HepG2 (cell line): ENCODE results near the gene SMIM11. TPM values are rescaled to one million over a fixed set of nuclear protein-coding genes. Genes with fewer than 3 reads are reported as not detected.

Source experiments
- CCAR2 ChIP-seq: fragments of 200-400 bp; formaldehyde crosslinking; optimal IDR thresholded peaks from 2 replicates; pipeline ENCODE3; 2018; ENCODE audit warnings: low read depth, mild to moderate bottlenecking, low read length, moderate library complexity
- DR1 ChIP-seq: sonication (generic); formaldehyde crosslinking; IDR thresholded peaks from 2 replicates; pipeline ENCODE4 v1.8.0; 2021; ENCODE audit warnings: mild to moderate bottlenecking, missing genetic modification reagents, inconsistent platforms
- FOXM1 ChIP-seq: sonication (generic); formaldehyde crosslinking; IDR thresholded peaks from 2 replicates; pipeline ENCODE4 v1.5.0; 2020; ENCODE audit warnings: missing genetic modification reagents
- GATAD2A ChIP-seq: IDR thresholded peaks from 2 replicates; pipeline ENCODE4 v1.6.1; 2016
- GFI1 ChIP-seq: sonication (generic); formaldehyde crosslinking; IDR thresholded peaks from 2 replicates; pipeline ENCODE4 v1.5.0; 2020; ENCODE audit warnings: missing genetic modification reagents, mild to moderate bottlenecking, borderline replicate concordance
- GTF2F1 ChIP-seq: fragments of 150-350 bp; IDR thresholded peaks from 2 replicates; pipeline ENCODE4 v1.6.1; 2014; ENCODE audit warnings: low read length
- HMG20B ChIP-seq: conservative IDR thresholded peaks from 2 replicates; pipeline ENCODE4 v1.6.1; 2016; ENCODE audit warnings: missing genetic modification reagents, missing compliant biosample characterization
- HNRNPUL1 ChIP-seq: fragments of 200-400 bp; formaldehyde crosslinking; IDR thresholded peaks from 2 replicates; pipeline ENCODE4 v1.6.1; 2017; ENCODE audit warnings: low read depth, mild to moderate bottlenecking, low read length, moderate library complexity
- HOXA3 ChIP-seq: sonication (generic); formaldehyde crosslinking; IDR thresholded peaks from 2 replicates; pipeline ENCODE4 v1.5.0; 2020; ENCODE audit warnings: missing genetic modification reagents
- MTERF4 ChIP-seq: sonication (generic); formaldehyde crosslinking; IDR thresholded peaks from 2 replicates; pipeline ENCODE4 v1.8.0; 2023; ENCODE audit warnings: mild to moderate bottlenecking, missing genetic modification reagents
- PAF1 ChIP-seq: IDR thresholded peaks from 2 replicates; pipeline ENCODE4 v1.6.1; 2016; ENCODE audit warnings: missing genetic modification reagents, missing compliant biosample characterization
- RAD51 ChIP-seq: fragments of 450-650 bp; IDR thresholded peaks from 2 replicates; pipeline ENCODE4 v1.6.1; 2016; ENCODE audit warnings: borderline replicate concordance
- REPIN1 ChIP-seq: sonication (generic); formaldehyde crosslinking; IDR thresholded peaks from 2 replicates; pipeline ENCODE4 v1.8.0; 2022; ENCODE audit warnings: missing genetic modification reagents, low read depth, mild to moderate bottlenecking, borderline replicate concordance
- SMARCC2 ChIP-seq: fragments of 450-650 bp; IDR thresholded peaks from 2 replicates; pipeline ENCODE4 v1.6.1; 2017; ENCODE audit warnings: antibody characterized with exemption, mild to moderate bottlenecking
- THYN1 ChIP-seq: sonication (generic); formaldehyde crosslinking; IDR thresholded peaks from 2 replicates; pipeline ENCODE4 v1.8.1; 2023; ENCODE audit warnings: low read depth, mild to moderate bottlenecking, moderate library complexity, missing genetic modification reagents, borderline replicate concordance
- ZBTB34 ChIP-seq: sonication (generic); formaldehyde crosslinking; IDR thresholded peaks from 2 replicates; pipeline ENCODE4 v1.8.0; 2022; ENCODE audit warnings: mild to moderate bottlenecking, missing genetic modification reagents
- ZNF136 ChIP-seq: sonication (generic); formaldehyde crosslinking; IDR thresholded peaks from 2 replicates; pipeline ENCODE4 v1.8.1; 2022; ENCODE audit warnings: low read depth, mild to moderate bottlenecking, moderate library complexity, missing genetic modification reagents
- ZNF329 ChIP-seq: sonication (generic); formaldehyde crosslinking; IDR thresholded peaks from 2 replicates; pipeline ENCODE4 v1.9.0; 2021; ENCODE audit warnings: low read depth, mild to moderate bottlenecking, missing genetic modification reagents
- ZNF614 ChIP-seq: IDR thresholded peaks from 2 replicates; pipeline ENCODE4 v1.6.1; 2018; ENCODE audit warnings: missing biosample characterization, missing genetic modification reagents, inconsistent platforms, borderline replicate concordance
- ZNF75D ChIP-seq: sonication (generic); formaldehyde crosslinking; IDR thresholded peaks from 2 replicates; pipeline ENCODE4 v1.8.1; 2023; ENCODE audit warnings: missing genetic modification reagents, mild to moderate bottlenecking, borderline replicate concordance
- ZSCAN30 ChIP-seq: sonication (generic); formaldehyde crosslinking; IDR thresholded peaks from 2 replicates; pipeline ENCODE4 v1.5.0; 2020; ENCODE audit warnings: mild to moderate bottlenecking, missing genetic modification reagents
- polyA plus RNA-seq, 8 experiments: library from polyadenylated mRNA; depleted of rRNA in 3 of 8; stranded (reverse) in 7 of 8; unstranded in 1 of 8; fragments of >200 nt; fragmentation: Illumina TruSeq in 4 of 8; extraction: Trizol in 4 of 8; gene quantifications; 2 replicates each; pipeline versions ENCODE4 v1.2.1 to v1.2.3, GENCODE V29; 2011 to 2016; ENCODE audit warnings: low read depth in 4 of 8, missing spikeins in 1 of 8, mixed read lengths in 1 of 8; ENCODE audit not compliant: insufficient read depth in 1 of 8
- total RNA-seq, 5 experiments: library from RNA; depleted of rRNA; stranded (reverse); fragments of >200 nt; fragmentation: Illumina TruSeq; extraction: Trizol; gene quantifications; 2 replicates each; pipeline ENCODE4 v1.2.3, GENCODE V29; 2016; ENCODE audit warnings: low read depth in 1 of 5
- TF ChIP-seq, protein P1 (sequence below): sonication (generic); formaldehyde crosslinking; conservative IDR thresholded peaks from 2 replicates; pipeline ENCODE4 v1.4.0; 2020; ENCODE audit warnings: missing genetic modification reagents
- TF ChIP-seq, protein P2 (sequence below): IDR thresholded peaks from 2 replicates; pipeline ENCODE4 v1.6.1; 2016; ENCODE audit warnings: missing compliant biosample characterization, missing genetic modification reagents, borderline replicate concordance
- TF ChIP-seq, protein P3 (sequence below): sonication (generic); formaldehyde crosslinking; IDR thresholded peaks from 2 replicates; pipeline ENCODE4 v1.9.0; 2021; ENCODE audit warnings: missing genetic modification reagents, mild to moderate bottlenecking, borderline replicate concordance

The SMIM11 gene
- total and polyA plus RNA-seq, 2 of the 13 experiments (the other 11 are each of a cell fraction or from before 2014, with no cell fraction given) = 6.4 to 18.9 TPM

- TF ChIP-seq, protein P1, sequence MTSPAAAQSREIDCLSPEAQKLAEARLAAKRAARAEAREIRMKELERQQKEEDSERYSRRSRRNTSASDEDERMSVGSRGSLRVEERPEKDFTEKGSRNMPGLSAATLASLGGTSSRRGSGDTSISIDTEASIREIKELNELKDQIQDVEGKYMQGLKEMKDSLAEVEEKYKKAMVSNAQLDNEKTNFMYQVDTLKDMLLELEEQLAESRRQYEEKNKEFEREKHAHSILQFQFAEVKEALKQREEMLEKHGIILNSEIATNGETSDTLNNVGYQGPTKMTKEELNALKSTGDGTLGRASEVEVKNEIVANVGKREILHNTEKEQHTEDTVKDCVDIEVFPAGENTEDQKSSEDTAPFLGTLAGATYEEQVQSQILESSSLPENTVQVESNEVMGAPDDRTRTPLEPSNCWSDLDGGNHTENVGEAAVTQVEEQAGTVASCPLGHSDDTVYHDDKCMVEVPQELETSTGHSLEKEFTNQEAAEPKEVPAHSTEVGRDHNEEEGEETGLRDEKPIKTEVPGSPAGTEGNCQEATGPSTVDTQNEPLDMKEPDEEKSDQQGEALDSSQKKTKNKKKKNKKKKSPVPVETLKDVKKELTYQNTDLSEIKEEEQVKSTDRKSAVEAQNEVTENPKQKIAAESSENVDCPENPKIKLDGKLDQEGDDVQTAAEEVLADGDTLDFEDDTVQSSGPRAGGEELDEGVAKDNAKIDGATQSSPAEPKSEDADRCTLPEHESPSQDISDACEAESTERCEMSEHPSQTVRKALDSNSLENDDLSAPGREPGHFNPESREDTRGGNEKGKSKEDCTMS (CRISPR knock-in tag) = no peak
- no peak for TF ChIP-seq RAD51
- no peak for TF ChIP-seq THYN1 (CRISPR knock-in tag)
- TF ChIP-seq HNRNPUL1 = no peak
- TF ChIP-seq HOXA3 (CRISPR knock-in tag) = no peak; the same call in 1 of the 2 replicates
- TF ChIP-seq, protein P2, sequence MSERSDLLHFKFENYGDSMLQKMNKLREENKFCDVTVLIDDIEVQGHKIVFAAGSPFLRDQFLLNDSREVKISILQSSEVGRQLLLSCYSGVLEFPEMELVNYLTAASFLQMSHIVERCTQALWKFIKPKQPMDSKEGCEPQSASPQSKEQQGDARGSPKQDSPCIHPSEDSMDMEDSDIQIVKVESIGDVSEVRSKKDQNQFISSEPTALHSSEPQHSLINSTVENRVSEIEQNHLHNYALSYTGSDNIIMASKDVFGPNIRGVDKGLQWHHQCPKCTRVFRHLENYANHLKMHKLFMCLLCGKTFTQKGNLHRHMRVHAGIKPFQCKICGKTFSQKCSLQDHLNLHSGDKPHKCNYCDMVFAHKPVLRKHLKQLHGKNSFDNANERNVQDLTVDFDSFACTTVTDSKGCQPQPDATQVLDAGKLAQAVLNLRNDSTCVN (CRISPR knock-in tag) = no peak
- no peak for TF ChIP-seq GTF2F1
- TF ChIP-seq ZSCAN30 (CRISPR knock-in tag) = no peak
- no peak for TF ChIP-seq GFI1 (CRISPR knock-in tag)
- peak; percentile 52; the same call in 1 of the 2 replicates for TF ChIP-seq GATAD2A
- TF ChIP-seq ZNF614 = peak; percentile 74; the same call in 1 of the 2 replicates
- no peak for TF ChIP-seq REPIN1 (CRISPR knock-in tag)
- TF ChIP-seq FOXM1 (CRISPR knock-in tag) = no peak
- no peak for TF ChIP-seq ZNF329
- TF ChIP-seq SMARCC2 = no peak
- TF ChIP-seq, protein P3, sequence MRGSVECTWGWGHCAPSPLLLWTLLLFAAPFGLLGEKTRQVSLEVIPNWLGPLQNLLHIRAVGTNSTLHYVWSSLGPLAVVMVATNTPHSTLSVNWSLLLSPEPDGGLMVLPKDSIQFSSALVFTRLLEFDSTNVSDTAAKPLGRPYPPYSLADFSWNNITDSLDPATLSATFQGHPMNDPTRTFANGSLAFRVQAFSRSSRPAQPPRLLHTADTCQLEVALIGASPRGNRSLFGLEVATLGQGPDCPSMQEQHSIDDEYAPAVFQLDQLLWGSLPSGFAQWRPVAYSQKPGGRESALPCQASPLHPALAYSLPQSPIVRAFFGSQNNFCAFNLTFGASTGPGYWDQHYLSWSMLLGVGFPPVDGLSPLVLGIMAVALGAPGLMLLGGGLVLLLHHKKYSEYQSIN = no peak
- TF ChIP-seq ZBTB34 (CRISPR knock-in tag) = no peak
- TF ChIP-seq MTERF4 (CRISPR knock-in tag) = no peak
- no peak for TF ChIP-seq ZNF75D
- no peak for TF ChIP-seq ZNF136 (CRISPR knock-in tag)
- TF ChIP-seq PAF1 (CRISPR knock-in tag) = no peak
- TF ChIP-seq CCAR2 = no peak
- TF ChIP-seq DR1 (CRISPR knock-in tag) = no peak
- no peak for TF ChIP-seq HMG20B
Observed at GRCh38 chr21:34351786-34352241, 23.5 kb upstream of the SMIM11 start (continued).
